MCF 10A (cell line): Measurements from ENCODE around the gene CALHM2. TPM values are rescaled to one million over a fixed set of nuclear protein-coding genes. Genes with fewer than 3 reads are reported as not detected.

Source experiments
- BruUV-seq: library from RNA; stranded (reverse); fragments of 400-500 nt; replicated peaks from 2 replicates; lab custom pipeline; 2021; lab: Mats Ljungman, UMichigan
- CTCF ChIA-PET: fragments of 300-600 bp; sonication (Branson Sonifier 250); formaldehyde crosslinking; extraction: SDS; loops from one replicate; lab custom pipeline; 2021; ENCODE audit warnings: antibody characterized with exemption, inconsistent platforms; lab: Yijun Ruan, JAX
- POLR2A ChIA-PET: fragments of 300-600, 350-650 bp; sonication (Branson Sonifier 250); formaldehyde crosslinking; extraction: SDS; loops from one replicate; lab custom pipeline; 2020; ENCODE audit warnings: antibody characterized with exemption, inconsistent platforms; lab: Yijun Ruan, JAX
- DNase-seq: peaks from one replicate; pipeline ENCODE4 v3.0.0-alpha.2; 2018; ENCODE audit not compliant: unreplicated experiment
- H3K27ac Mint-ChIP-seq: one replicate; pipeline ENCODE4 v1.8.0; 2022; ENCODE audit warnings: mild to moderate bottlenecking, low read depth, mixed read lengths; ENCODE audit not compliant: unreplicated experiment
- H3K27me3 Mint-ChIP-seq: one replicate; pipeline ENCODE4 v1.8.0; 2022; ENCODE audit warnings: mixed read lengths; ENCODE audit not compliant: insufficient read depth, unreplicated experiment
- H3K36me3 Mint-ChIP-seq: one replicate; pipeline ENCODE4 v1.8.0; 2022; ENCODE audit warnings: mild to moderate bottlenecking, moderate library complexity, mixed read lengths; ENCODE audit not compliant: insufficient read depth, unreplicated experiment
- H3K4me1 Mint-ChIP-seq: one replicate; pipeline ENCODE4 v1.8.0; 2022; ENCODE audit warnings: mixed read lengths; ENCODE audit not compliant: insufficient read depth, unreplicated experiment
- H3K4me3 Mint-ChIP-seq: one replicate; pipeline ENCODE4 v1.8.0; 2022; ENCODE audit warnings: mild to moderate bottlenecking, moderate library complexity, mixed read lengths; ENCODE audit not compliant: unreplicated experiment
- H3K9me3 Mint-ChIP-seq: one replicate; pipeline ENCODE4 v1.8.0; 2022; ENCODE audit warnings: mixed read lengths; ENCODE audit not compliant: unreplicated experiment
- CTCF ChIP-seq: fragments of 200-600 bp; IDR thresholded peaks from one replicate; pipeline ENCODE4 v1.8.0; 2022; ENCODE audit warnings: antibody characterized with exemption, mild to moderate bottlenecking; ENCODE audit not compliant: unreplicated experiment
- intact Hi-C: fragments of 100-400 bp; cut with micrococcal nuclease; formaldehyde crosslinking; loops from 2 replicates; pipeline ENCODE4 v1.14.1; 2022
- total RNA-seq: library from RNA; stranded (reverse); gene quantifications from 2 replicates; pipeline ENCODE4 v1.2.3, GENCODE V29; 2022

CALHM2 gene
- total RNA-seq, 1 experiment from 2014 or later, result 4.2 TPM

GRCh38 chr10:103493916-103494877 lies 42.0 kb upstream of the CALHM2 start:
- CTCF ChIA-PET, result interaction anchor here (0.6 to 1.1 kb wide), 2 partner anchors 70 to 192 kb away, joined by 3 read pairs; no protein-coding TSS in a partner anchor
- POLR2A ChIA-PET, result interaction anchor here (0.6 to 1.5 kb wide), 2 partner anchors 98 to 852 kb away, joined by 3 to 4 read pairs; partner anchors contain the start of genes ATP5MK and PDCD11
- Mint-ChIP-seq H3K36me3 (no peaks in the 10 kb centered on the region), H3K9me3 (no peaks in the 10 kb centered on the region), H3K27me3 (peaks cover 40% of the 10 kb centered on the region), H3K4me1 (peaks cover 25% of the 10 kb centered on the region), H3K27ac (no peak overlapping the region), H3K4me3 (peak overlapping the region; percentile 64)
- no peak for TF ChIP-seq CTCF
- BruUV-seq, result no TSS peak
- intact Hi-C loops, result no loop called here
- DNase-seq, result no peak

GRCh38 chr10:103493362-103493915 lies 41.3 kb upstream of the CALHM2 start, which contains the start of gene NEURL1:
Gene NEURL1, plus strand, starts transcription at chr10:103493705. Its CDS starts 683 bp downstream, at chr10:103494388.
- no peaks in the 10 kb centered on the region for H3K9me3 Mint-ChIP-seq
- no peak for TF ChIP-seq CTCF
- ChIA-PET CTCF (interaction anchor here (1.1 to 1.7 kb wide), 3 partner anchors 77 to 192 kb away, joined by 3 to 5 read pairs (median 3); no protein-coding TSS in a partner anchor), POLR2A (interaction anchor here (0.6 to 1.5 kb wide), 3 partner anchors 97 to 852 kb away, joined by 3 to 4 read pairs (median 3); partner anchors contain the start of genes ATP5MK and PDCD11)
- H3K4me1 Mint-ChIP-seq, result peaks cover 25% of the 10 kb centered on the region
- no peaks in the 10 kb centered on the region for H3K36me3 Mint-ChIP-seq
- intact Hi-C loops, result no loop called here
- no peak for DNase-seq
- H3K4me3 Mint-ChIP-seq, result peak within 1 kb of the TSS; percentile 64
- BruUV-seq, result no TSS peak
- H3K27ac Mint-ChIP-seq, result no peak within 1 kb of the TSS
- peaks cover 33% of the 10 kb centered on the region for H3K27me3 Mint-ChIP-seq

- intact Hi-C loops, result no loop called here
- no peaks in the 10 kb centered on the region for H3K9me3 Mint-ChIP-seq
- POLR2A ChIA-PET, result interaction anchor here (0.7 to 1.5 kb wide), 3 partner anchors 96 to 476 kb away, joined by 3 to 4 read pairs (median 3); partner anchors contain the start of genes ATP5MK and PDCD11
Observed at GRCh38 chr10:103492655-103493261, 40.6 kb upstream of the CALHM2 start.

More at GRCh38 chr10:103492655-103493261, 40.6 kb upstream of the CALHM2 start:
- Mint-ChIP-seq H3K27me3 (peaks cover 26% of the 10 kb centered on the region), H3K27ac (no peak overlapping the region), H3K36me3 (no peaks in the 10 kb centered on the region), H3K4me3 (peak overlapping the region; percentile 64), H3K4me1 (peaks cover 25% of the 10 kb centered on the region)
- no peak for DNase-seq
- CTCF ChIA-PET, result interaction anchor here (1.1 to 1.7 kb wide), 3 partner anchors 76 to 193 kb away, joined by 3 to 5 read pairs (median 3); no protein-coding TSS in a partner anchor
- BruUV-seq, result no TSS peak
- no peak for TF ChIP-seq CTCF
